HFF-Myc (cell line): ENCODE results near the gene SPEG.

Experiments used
- DNase-seq: peaks from one replicate; pipeline ENCODE4 v3.0.0-alpha.2; 2011; ENCODE audit warnings: low read depth; ENCODE audit errors: extremely low read depth
- H3K4me3 ChIP-seq: replicated peaks from 2 replicates; pipeline ENCODE4 v1.5.1; 2011; ENCODE audit warnings: low read depth, mild to moderate bottlenecking, control low read depth, low read length
- CTCF ChIP-seq: IDR thresholded peaks from 2 replicates; pipeline ENCODE4 v1.5.1; 2012; ENCODE audit warnings: mild to moderate bottlenecking, low read depth, low read length, control low read depth; ENCODE audit errors: missing control alignments

Gene SPEG

GRCh38 chr2:219477179-219477578 is 42.5 kb downstream of the SPEG start:
- no peak overlapping the region for H3K4me3 ChIP-seq
- TF ChIP-seq CTCF: no peak
- no peak for DNase-seq

GRCh38 chr2:219477815-219478214 is 43.2 kb downstream of the SPEG start:
- H3K4me3 ChIP-seq: no peak overlapping the region
- TF ChIP-seq CTCF: no peak
- no peak for DNase-seq

- DNase-seq: no peak
- TF ChIP-seq CTCF: no peak
- no peak overlapping the region for H3K4me3 ChIP-seq
Observed at GRCh38 chr2:219478916-219479315, 44.3 kb downstream of the SPEG start.

- H3K4me3 ChIP-seq: no peak overlapping the region
- no peak for DNase-seq
- TF ChIP-seq CTCF: no peak
Observed at GRCh38 chr2:219480004-219480403, 45.4 kb downstream of the SPEG start.

- no peak for TF ChIP-seq CTCF
- DNase-seq: no peak
- H3K4me3 ChIP-seq: no peak overlapping the region
Observed at GRCh38 chr2:219482674-219483405, 48.2 kb downstream of the SPEG start.

- TF ChIP-seq CTCF: no peak
- no peak overlapping the region for H3K4me3 ChIP-seq
- DNase-seq: no peak
Observed at GRCh38 chr2:219483451-219484342, 49.1 kb downstream of the SPEG start.
